HG03196 (cell line): ENCODE measurements around the gene CHCHD6.

Experiments
- ATAC-seq: cut with Tn5 transposase; IDR thresholded peaks from one replicate; pipeline ENCODE4 v1.9.1; 2021; ENCODE audit not compliant: unreplicated experiment

CHCHD6 gene

DNA sequence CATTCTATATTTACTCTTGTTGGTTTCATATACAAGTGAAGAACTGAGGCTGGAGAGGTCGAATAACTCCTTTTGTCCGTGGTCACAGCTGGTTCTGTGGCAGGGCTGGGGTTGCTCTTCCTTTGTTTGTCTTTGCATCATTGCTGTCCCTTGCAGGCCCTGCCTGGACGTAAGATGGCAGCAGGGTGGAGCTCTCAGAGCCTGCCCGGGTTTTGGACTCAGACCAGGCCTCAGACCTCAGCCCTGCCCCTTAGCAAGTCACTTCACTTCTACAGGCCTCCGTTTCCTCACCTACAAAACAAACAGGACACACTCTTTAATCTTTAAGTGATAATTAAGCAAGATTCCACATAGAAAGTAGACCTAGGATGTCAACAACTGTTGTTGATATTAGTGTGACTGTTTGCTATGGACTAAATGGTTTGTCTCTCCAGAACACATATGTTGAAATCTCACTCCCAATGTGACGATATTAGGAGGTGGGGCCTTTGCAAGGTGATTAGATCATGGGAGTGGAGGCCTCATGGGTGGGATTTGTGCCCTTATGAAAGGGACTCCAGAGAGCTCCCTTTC is 213.3 kb downstream of the CHCHD6 start:
- no peak for ATAC-seq

DNA sequence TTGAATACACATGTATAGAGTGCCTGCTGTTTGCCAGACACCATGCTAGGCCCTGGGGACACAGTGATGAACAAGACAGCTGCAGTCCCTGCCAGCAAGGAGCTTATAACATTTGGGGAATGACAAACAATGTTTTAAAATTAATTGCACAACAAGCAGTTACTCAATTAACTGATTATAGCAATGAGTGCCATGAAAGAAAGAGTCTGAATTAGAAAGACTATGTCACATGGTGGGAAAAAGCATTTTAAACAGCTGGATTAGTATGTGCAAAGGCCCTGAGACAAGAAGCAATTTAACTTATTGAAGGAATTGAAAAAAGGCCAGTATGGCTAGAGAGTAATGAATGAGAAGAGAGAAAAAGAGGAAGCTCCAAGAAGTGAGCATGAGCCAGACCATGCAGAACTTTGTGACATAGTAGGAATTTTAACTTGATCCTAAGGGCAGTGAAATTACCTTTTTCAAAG is 214.3 kb downstream of the CHCHD6 start:
- no peak for ATAC-seq

DNA sequence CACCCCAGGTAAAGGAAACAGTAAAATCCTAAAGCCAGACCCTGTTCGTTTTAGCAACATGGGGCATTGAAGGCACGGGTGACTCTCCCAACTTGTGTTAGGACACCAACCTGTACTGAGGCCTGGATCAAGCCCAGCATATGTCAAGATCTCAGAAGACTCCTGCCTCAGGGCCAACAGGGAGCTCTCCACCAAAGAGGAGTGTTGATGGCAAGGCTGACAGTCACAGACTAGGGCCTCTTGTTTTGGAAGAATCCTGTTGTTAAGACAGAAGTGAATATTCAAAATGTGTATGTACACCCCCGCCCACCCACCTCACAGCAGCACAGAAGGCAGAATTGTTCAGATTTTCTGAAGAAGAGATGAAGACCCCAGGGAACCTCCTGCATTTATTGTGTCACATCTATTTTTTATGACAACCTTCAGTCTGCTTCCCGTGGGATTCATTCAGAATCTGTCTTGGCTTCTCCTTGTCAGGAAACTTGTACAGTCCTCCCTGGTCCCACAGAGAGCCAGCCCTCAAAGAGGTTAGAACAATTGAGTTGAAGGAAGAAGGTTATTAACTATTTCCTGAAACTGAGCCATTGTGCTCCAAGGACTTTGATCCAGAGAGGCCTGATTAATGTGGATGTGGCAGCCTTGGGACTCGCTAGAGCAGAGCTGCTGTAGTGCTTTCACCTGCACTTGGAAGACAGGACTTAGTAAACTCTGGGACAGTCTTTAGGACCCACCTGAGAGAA is 217.2 kb downstream of the CHCHD6 start:
- no peak for ATAC-seq

DNA sequence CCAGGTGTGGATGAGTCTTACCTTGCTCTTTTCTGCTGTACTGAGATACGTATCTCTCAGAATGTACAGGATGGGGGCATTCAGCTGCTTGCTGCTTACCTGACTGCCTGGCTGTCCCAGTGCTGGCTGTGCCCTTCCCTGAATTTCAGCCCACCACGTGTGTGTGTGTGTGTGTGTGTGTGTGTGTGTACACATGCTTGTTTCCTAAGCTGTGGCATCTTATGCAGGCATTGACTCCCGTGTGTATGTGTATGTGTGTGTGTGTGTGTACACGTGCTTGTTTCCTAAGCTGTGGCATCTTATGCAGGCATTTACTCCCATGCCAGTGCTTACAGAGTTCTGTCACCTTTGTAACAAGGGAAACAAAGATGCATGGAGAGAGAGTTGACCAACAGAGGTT is 218.4 kb downstream of the CHCHD6 start:
- ATAC-seq = no peak

DNA sequence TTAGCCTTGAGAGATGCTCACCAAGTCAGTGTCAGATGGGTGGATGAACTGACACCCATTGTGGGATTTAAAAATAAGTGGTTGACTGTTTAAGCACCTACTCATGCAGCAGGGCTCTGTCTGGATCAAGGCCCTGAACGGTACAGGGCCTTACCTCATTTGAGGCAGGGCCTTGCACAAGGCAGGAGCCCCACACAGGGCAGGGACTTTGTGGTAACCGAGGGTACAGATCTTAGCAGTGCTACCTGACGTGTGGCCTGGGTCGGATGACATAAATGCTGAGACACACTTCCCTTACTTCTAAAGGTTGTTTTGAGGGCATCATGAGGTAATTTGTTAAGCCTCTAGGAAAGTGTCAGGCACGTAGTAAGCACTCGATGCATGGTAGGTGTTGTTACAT is 219.4 kb downstream of the CHCHD6 start:
- ATAC-seq = no peak

DNA sequence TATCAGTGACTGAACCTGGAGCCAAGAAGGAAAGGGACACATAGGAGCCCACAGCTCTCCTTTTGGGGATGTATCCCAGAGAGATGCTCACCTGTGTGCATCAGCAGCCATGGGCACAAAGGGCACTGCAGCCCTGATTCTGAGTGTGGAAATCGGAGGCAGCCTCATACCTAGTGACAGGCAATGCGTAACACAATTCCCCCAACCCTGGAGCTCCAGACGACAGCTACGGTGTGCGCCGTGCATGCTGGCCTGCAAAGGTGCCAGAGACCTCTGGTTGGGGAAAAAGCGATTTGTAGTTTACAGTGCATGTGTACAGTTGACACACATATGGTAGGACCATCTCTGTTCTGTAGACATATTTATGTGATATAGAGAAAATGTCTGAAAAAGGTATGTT is 219.9 kb downstream of the CHCHD6 start:
- ATAC-seq = no peak

DNA sequence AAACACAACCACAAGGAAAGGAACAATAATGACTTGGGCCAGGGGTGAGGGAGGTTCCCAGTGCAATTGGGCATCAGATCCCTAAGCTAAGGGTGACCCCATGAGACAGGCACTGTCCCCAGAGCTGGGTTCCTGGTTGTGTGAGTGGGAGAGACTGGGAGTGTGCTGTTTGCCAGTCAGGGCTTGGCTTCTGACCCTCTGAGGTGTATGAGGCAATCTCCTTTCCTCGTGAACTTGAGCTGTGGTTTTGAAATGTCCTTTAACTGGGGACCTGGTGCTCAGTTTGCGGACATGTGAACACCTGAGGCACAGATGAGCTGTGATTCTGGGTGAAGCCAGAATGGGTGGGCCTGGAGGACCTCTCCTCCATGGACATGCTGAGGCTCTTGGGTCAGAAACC is 220.4 kb downstream of the CHCHD6 start:
- no peak for ATAC-seq

DNA sequence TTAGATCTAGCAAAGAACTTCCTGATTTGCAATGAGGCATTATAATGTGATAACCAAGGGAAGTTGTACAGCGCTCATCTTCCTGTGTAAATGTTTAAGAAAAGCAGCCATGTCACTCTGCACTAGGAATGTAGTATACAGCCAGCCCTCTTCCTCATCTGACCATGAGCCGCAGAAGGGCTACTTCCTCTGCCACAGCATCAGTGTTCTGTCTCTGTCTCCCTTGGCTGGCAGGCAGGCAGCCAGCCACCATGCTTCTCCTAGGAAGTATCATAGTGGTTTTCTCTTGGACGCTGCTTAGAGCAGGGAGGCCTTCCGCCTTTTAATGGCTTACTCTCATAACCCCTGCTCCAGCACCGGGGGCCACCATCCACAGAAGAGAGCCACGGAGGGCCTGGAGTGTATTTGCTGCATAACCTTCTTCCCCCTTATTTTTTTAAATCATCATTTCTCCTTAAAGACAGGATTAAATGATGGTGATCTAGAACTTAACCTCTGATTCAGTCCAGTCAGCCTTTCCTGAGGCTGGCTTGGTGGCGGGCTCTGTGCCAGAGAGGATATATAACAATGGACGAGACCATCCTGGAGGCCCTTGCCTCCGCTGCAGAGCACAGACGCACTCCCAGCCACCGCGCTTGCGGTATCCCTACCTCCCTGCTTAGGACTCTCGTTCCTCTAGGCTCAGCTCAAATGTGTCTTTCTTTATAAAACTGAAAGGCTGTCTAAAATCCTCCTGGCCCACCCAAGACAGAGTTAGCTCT is 221.6 kb downstream of the CHCHD6 start:
- ATAC-seq = no peak

DNA sequence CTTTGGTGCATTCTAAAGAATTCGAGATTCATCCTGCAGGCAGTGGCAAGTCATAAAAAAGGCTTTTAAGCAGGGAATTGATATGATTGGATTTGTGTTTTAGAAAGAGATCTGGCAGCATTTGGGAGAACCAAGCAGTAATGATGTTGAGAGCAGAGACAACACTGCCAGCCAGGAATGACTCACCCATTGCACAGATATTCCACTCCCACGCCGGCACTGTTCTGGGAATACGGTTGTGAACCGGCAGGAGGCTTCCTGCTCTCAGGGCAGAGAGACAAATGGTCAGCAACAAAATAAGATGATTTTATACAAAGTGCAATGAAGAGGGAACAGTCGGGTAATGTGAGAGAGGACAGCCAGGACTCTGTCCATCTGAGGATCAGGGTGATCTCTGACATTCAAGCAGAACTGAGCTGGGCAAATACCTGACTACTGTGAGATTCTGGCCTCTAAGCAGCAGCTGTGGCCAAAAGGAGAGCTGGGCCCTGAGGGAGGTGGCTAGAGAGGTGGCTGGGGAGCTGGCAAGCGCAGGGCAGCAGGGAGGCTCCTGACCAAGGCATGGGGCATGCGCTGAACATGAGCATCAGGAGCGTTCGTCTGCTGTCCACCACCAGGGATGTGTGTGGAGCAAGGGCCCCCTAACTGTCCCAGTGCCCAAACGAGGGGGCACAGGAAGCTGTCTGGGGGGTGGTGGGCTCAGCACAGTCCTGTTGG is 222.8 kb downstream of the CHCHD6 start:
- no peak for ATAC-seq

DNA sequence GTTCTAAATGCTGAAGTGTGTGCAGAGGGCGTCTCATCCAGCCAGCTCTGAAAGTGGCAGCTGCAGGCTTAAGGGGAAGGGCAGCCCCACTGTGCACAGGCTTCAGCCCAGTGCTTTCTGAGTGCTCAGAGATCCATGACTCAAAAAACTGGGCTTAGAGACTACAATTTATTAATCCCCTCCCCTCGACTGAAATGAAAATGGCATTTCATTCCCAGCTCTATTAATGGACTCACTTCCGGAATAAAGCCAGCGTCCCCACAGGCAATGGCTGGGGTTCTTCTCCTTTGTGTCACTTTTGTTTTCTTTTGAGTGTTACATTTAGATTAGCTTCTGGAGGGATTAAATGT is 223.3 kb downstream of the CHCHD6 start:
- ATAC-seq = no peak

DNA sequence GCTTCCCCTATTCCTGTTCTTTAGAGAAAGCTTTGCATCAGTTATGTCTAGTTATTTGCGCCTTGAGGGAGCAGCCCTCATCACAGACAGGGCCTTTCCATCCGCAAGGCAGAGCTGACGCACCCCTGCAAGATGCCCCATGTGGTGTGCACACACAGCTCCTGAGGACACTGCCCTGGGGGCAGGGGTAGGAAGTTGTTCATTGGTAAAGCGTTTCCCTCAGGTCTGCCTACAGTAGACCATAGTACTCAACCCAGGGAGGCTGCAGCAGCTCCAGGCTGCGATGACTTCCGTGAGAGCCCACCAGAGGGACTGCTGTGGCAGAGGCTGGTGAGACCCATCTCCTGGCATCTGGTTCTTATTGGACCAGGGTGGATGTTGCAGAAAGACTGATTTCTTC is 223.8 kb downstream of the CHCHD6 start:
- ATAC-seq = no peak

DNA sequence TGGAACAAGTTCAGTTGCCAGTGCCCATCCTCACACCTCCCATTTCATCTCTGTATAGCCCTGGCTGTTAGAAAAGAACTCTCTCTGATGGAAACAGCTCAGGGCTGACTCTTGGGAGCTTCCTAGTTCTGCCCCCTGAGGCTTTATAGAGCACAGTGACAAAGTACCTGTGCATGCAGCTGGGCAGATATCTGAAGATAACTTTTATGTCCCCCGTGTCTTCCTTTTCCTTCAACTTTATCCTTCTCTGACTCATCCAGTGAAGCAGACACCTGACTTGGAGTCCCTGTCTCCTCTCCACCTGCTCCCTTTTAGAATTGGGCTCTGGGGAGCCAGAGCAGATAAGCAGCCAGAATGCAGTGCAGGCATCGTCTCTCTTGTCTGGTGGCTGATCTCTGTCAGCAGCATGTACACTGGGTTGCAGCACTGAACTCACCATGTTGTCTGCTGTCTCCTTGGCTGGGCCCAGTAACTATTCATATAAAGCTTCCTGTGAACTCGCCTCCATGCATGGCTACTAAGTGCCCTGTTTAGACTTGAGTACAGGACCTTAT is 225.0 kb downstream of the CHCHD6 start:
- no peak for ATAC-seq

DNA sequence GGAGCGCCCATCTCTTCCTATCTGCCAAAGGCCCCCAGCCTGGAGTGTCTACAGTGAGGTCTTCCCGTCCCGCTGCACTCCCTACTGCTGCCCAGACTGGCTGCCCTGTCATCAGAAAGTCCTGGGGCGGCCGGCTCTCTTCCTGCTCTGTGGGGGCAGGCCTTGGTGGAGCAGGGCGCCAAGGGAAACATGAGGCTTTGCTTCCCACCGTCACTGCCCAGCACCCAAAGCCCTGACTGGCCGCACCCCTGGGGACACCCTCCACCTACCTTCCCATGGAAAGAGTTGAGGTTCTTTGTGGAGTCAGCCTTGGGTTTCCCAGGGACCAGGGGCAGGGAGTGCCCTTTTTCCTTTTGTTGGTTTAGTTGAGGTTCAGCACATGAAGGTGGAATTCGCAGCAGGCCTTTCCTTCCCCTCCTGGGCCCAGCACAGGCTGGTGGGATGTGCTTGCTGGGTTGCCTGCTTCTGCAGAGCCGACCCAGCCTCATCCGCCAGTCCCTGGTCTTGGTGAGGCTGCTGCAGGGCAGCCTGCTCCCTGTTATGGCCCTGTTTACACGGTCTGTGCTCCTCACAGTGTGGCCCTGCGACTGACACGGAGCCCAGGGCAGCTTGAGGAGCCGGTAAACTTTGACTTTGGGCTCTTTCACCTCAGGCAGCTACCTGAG is 227.0 kb downstream of the CHCHD6 start:
- ATAC-seq = no peak

DNA sequence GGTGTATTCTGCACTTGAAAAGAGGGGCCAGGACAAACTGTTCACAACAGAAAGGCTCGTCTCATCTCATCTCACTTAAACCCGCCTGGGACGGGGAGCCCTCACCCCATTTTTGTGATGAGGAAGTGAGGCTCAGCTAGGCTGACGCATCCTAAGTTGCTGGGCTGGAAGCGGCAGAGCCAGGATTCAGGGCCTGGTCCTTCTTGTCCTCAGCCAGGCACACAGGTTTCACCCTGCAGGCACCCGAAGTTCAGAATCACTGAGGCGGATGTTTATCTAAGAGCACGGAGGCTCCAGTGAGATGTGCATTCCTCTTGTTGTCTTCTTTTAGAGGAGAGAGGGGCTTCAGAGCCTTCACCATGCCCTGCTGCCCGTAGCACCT is 227.8 kb downstream of the CHCHD6 start:
- ATAC-seq = no peak

DNA sequence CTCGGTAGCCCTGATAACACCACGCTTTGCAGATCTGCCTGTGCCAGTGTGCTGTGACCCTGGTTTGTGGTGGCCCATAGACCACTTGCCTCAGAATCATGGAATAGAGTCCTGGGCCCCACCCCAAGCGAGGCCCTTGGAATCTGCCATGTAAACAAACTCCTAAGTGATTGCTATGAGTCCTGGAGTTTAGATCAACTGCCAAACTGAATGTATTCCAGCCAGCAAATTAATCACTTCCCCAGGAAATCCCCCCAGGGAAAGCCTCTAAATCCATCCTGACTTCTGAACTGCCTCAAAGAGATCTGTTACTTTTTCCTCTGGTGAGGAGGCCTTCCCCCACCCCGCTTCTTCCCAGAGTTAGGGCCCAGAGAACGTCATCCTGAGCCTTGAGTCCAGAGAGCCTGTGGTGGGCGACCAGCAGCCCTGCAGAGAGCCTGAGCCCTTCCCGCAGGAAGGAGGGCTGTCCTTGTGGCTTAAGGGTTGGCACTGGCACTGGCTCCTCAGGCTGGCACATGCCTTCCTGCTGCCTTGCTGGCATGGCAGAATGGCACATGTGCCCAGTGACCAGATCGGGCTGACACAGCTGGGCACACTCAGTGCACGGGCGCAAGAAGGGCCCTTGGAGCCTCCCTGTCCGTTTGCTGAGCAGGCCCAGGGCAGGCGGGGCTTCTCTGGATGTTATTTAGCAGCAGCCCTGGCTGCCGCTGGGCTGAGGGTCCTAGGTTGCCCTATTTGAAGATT is 228.3 kb downstream of the CHCHD6 start:
- ATAC-seq = no peak

DNA sequence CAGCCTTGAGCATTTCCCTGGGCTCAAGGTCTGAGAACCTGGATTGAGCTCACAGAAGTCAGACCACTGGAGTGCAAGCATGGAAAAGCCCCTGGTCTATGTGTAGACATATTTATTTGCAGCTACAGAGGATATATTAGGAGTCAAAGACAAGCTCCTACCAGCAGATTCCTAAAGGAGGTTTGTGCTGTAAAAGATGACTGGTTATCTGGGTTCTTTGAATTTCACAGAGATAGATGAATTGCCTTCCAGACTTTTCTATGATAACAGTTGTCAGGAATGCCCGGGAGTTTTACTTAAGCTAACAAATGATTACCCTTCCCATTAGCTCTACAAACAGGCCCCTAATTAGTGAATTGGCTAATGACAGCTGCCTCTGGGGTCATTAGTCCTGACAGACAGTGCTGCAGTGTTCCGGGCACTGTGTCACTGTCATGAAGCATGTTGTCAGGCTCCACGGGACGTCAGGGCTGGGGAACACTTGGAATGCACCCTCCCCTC is 230.0 kb downstream of the CHCHD6 start:
- ATAC-seq = no peak

DNA sequence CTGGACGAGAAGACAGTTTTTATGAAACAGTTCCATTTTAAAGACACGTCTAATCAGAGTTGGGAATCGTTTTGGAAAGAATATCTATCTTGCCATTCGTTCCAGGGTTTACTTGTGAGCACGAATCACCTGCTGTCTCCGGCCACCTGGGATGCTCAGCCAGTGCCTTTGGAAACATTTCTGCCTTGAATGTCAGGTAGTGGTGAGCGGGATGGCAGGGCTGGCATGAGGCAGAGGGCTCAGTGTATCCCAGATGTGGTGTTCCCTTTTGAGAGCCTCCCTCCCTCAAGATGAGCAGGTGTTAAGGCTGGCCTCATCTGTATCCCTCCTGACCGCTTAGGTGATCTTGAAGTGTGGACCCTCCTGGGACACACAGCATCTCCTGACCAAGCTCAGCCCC is 231.0 kb downstream of the CHCHD6 start:
- ATAC-seq = no peak

DNA sequence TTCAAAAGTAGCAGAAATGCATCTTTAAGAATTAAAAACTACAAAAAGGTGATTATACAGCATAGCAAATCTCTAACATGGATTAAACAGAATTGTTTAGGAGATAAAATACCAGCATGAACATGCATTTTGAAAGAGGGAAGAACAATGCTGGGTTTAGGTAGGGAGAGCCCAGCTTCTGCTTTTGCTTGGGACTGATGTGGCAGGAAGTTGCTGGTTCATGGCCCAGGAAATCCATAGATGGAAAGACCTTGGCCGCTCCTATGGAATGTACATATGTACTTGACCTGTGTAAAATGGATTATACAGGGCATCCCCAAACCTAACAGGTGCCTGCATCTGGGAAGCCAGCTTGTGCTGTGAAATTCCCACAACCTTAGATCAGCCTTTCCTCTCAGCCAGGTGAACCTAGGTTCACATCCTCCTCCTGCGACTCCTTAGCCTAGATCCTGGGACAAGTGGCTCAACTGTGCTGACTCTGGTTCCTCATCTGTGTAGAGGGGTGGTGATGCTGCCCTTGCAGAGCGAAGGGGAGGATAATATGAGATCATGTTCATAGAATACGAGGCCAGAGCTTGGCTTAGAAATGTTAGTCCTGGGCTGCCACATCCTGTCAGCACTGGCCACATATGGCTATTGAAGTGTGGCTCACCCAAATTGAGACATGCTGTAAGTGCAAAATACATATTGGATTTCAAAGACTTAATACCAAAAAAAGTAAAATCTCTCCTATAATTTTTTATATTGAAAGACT is 231.9 kb downstream of the CHCHD6 start:
- ATAC-seq = no peak

DNA sequence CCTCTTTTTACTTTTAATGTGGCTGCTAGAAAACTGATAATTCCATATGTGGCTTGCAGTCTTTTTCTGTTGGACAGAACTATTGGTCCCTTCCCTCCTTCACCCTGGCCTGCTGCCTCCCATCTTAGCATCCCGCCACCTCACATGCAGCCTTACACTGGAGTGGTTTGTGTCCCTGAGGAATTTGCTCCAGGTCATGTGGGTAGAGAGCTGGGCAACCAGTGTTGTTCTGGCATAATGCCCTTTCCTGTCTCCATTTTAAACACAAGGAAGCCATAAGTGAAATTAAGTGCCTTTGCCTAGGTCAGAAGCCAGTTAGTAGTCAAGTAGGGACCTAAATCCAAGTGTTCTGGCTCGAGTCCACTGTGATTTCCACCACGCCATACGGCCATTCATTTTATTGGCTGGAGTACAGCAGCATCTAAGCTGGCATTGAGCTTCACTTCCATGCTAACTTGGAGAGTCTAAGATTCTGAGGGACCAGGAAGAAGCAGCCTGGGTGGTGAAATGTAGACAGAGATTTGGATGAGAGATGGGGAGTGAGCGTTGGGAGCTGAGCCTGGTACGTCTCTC is 232.9 kb downstream of the CHCHD6 start:
- no peak for ATAC-seq
